HCT116 (cell line): ENCODE measurements around the gene DPF3. TPM values are rescaled to one million over a fixed set of nuclear protein-coding genes. Genes with fewer than 3 reads are reported as not detected.

Experiments
- ATAC-seq: fragments of 200-7000 bp; cut with Tn5 transposase; 2 replicates; pipeline ENCODE4 v1.9.1; 2020; ENCODE audit warnings: mild to moderate bottlenecking, moderate library complexity
- BruUV-seq: library from RNA; stranded (reverse); fragments of 400-500 nt; replicated peaks from 2 replicates; lab custom pipeline; 2021; lab: Mats Ljungman, UMichigan
- CTCF ChIA-PET: fragments of 300-600 bp; sonication (Branson Sonifier 250); formaldehyde crosslinking; loops from one replicate; lab custom pipeline; 2021; ENCODE audit warnings: antibody characterized with exemption; lab: Charles Lee
- POLR2A ChIA-PET: fragments of 300-600, 350-600 bp; sonication (Branson Sonifier 250); formaldehyde crosslinking; loops from one replicate; lab custom pipeline; 2021; ENCODE audit warnings: antibody characterized with exemption; lab: Charles Lee
- RAD21 ChIA-PET, 2 experiments: fragments of 300-600 bp; sonication (Branson Sonifier 250); formaldehyde crosslinking; loops; one replicate each; lab custom pipeline; 2023; ENCODE audit warnings: low total read pairs in 2 of 2; ENCODE audit not compliant: uncharacterized antibody in 2 of 2, unreplicated experiment in 2 of 2, low non-redundant PET in 1 of 2; lab: Charles Lee
- DNase-seq: peaks from one replicate; pipeline ENCODE4 v3.0.0-alpha.2; 2010; ENCODE audit warnings: low read depth, low spot score
- H2AFZ ChIP-seq: fragments of 200-600 bp; shearing (Covaris generic), sonication (generic); 2 replicates; pipeline ENCODE4 v1.6.1; 2017; ENCODE audit warnings: low read depth, mixed run types, mixed read lengths, antibody characterized with exemption, low read length; ENCODE audit not compliant: poor library complexity, severe bottlenecking
- H3K27ac ChIP-seq: 2 replicates; pipeline ENCODE4 v1.5.1; 2012; ENCODE audit warnings: low read depth, low read length
- H3K27me3 ChIP-seq: fragments of 200-600 bp; sonication (generic); 2 replicates; pipeline ENCODE4 v1.6.1; 2016; ENCODE audit warnings: mixed run types, low read length, mixed read lengths; ENCODE audit not compliant: insufficient read depth
- H3K36me3 ChIP-seq, 2 experiments: fragments of 200-500 bp in 1 of 2; fragments of 200-600 bp in 1 of 2; sonication (Bioruptor generic) in 1 of 2; sonication (generic) in 1 of 2; 2 replicates each; pipeline versions ENCODE4 v1.5.1 to v1.6.1; 2014 to 2016; ENCODE audit warnings: low read length in 2 of 2, inconsistent platforms in 1 of 2, mixed read lengths in 1 of 2, mixed run types in 1 of 2; ENCODE audit not compliant: insufficient read depth in 2 of 2, control insufficient read depth in 1 of 2
- H3K4me1 ChIP-seq, 2 experiments: fragments of 200-600 bp in 1 of 2; sonication (generic) in 1 of 2; 2 replicates each; pipeline versions ENCODE4 v1.5.1 to v1.6.1; 2012 to 2017; ENCODE audit warnings: low read length in 2 of 2, inconsistent platforms in 1 of 2, mild to moderate bottlenecking in 1 of 2, mixed read lengths in 1 of 2, mixed run types in 1 of 2, moderate library complexity in 1 of 2; ENCODE audit not compliant: insufficient read depth in 2 of 2, control insufficient read depth in 1 of 2
- H3K4me2 ChIP-seq: fragments of 200-600 bp; sonication (generic); 2 replicates; pipeline ENCODE4 v1.6.1; 2017; ENCODE audit warnings: mixed run types, low read length, mixed read lengths
- H3K4me3 ChIP-seq, 2 experiments: fragments of 200-600 bp in 1 of 2; sonication (generic) in 1 of 2; replicated peaks in 1 of 2; 2 replicates each; pipeline ENCODE4 v1.5.1; 2011 to 2016; ENCODE audit warnings: low read length in 2 of 2, control low read depth in 1 of 2, low read depth in 1 of 2, mild to moderate bottlenecking in 1 of 2, mixed read lengths in 1 of 2, mixed run types in 1 of 2
- H3K79me2 ChIP-seq: fragments of 200-600 bp; sonication (generic); 2 replicates; pipeline ENCODE4 v1.6.1; 2017; ENCODE audit warnings: mild to moderate bottlenecking, mixed run types, low read length, moderate library complexity, mixed read lengths; ENCODE audit not compliant: insufficient read depth
- H3K9ac ChIP-seq: fragments of 200-600 bp; sonication (generic); 2 replicates; pipeline ENCODE4 v1.6.1; 2016; ENCODE audit warnings: low read length, mixed read lengths
- H3K9me2 ChIP-seq: fragments of 200-600 bp; sonication (generic), shearing (Covaris generic); 2 replicates; pipeline ENCODE4 v1.6.1; 2017; ENCODE audit warnings: mixed run types, mild to moderate bottlenecking, moderate library complexity; ENCODE audit not compliant: insufficient read depth
- H3K9me3 ChIP-seq, 2 experiments: fragments of 200-500 bp in 1 of 2; fragments of 200-600 bp in 1 of 2; sonication (Bioruptor generic) in 1 of 2; sonication (generic) in 1 of 2; 2 replicates each; pipeline ENCODE4 v1.6.1; 2014 to 2017; ENCODE audit warnings: low read length in 2 of 2, mixed read lengths in 2 of 2, inconsistent platforms in 1 of 2, low read depth in 1 of 2, mild to moderate bottlenecking in 1 of 2, mixed run types in 1 of 2, moderate library complexity in 1 of 2; ENCODE audit not compliant: control insufficient read depth in 1 of 2, insufficient read depth in 1 of 2
- H4K20me1 ChIP-seq: fragments of 200-600 bp; sonication (generic), shearing (Covaris generic); 2 replicates; pipeline ENCODE4 v1.6.1; 2017; ENCODE audit warnings: mixed run types, mild to moderate bottlenecking, moderate library complexity; ENCODE audit not compliant: insufficient read depth
- CBX3 ChIP-seq: IDR thresholded peaks from 2 replicates; pipeline ENCODE4 v1.6.1; 2012; ENCODE audit warnings: low read depth
- CEBPB ChIP-seq: IDR thresholded peaks from 2 replicates; pipeline ENCODE4 v1.6.1; 2012; ENCODE audit warnings: low read depth
- CTCF ChIP-seq, 3 experiments: fragments of 200-600 bp in 1 of 3; sonication (generic) in 1 of 3; IDR thresholded peaks in 2 of 3; conservative IDR thresholded peaks in 1 of 3; 2 replicates each; pipeline ENCODE4 v1.5.1; 2012 to 2017; ENCODE audit warnings: low read depth in 2 of 3, low read length in 2 of 3, antibody characterized with exemption in 1 of 3, borderline replicate concordance in 1 of 3, control low read depth in 1 of 3, mild to moderate bottlenecking in 1 of 3, mixed read lengths in 1 of 3, mixed run types in 1 of 3, moderate library complexity in 1 of 3; ENCODE audit not compliant: insufficient read depth in 1 of 3
- EGR1 ChIP-seq: IDR thresholded peaks from 2 replicates; pipeline ENCODE4 v1.6.1; 2012; ENCODE audit warnings: low read depth
- ELF1 ChIP-seq: IDR thresholded peaks from 2 replicates; pipeline ENCODE4 v1.6.1; 2012; ENCODE audit warnings: low read depth, borderline replicate concordance
- EZH2 ChIP-seq: fragments of 200-600 bp; sonication (generic); IDR thresholded peaks from 2 replicates; pipeline ENCODE4 v1.6.1; 2017; ENCODE audit warnings: antibody characterized with exemption, mixed run types
- EZH2phosphoT487 ChIP-seq: fragments of 200-600 bp; IDR thresholded peaks from 2 replicates; pipeline ENCODE4 v1.6.1; 2018; ENCODE audit warnings: antibody characterized with exemption, borderline replicate concordance
- JUND ChIP-seq: IDR thresholded peaks from 2 replicates; pipeline ENCODE4 v1.6.1; 2012
- POLR2A ChIP-seq: IDR thresholded peaks from 2 replicates; pipeline ENCODE4 v1.7.0; 2011; ENCODE audit warnings: borderline replicate concordance; ENCODE audit not compliant: insufficient read depth, insufficient read length; ENCODE audit errors: extremely low read depth
- RAD21 ChIP-seq: IDR thresholded peaks from 2 replicates; pipeline ENCODE4 v1.6.1; 2012; ENCODE audit warnings: low read depth, mild to moderate bottlenecking
- SIN3A ChIP-seq: IDR thresholded peaks from 2 replicates; pipeline ENCODE4 v1.6.1; 2012; ENCODE audit warnings: low read depth
- SP1 ChIP-seq: IDR thresholded peaks from 2 replicates; pipeline ENCODE4 v1.6.1; 2012; ENCODE audit warnings: low read depth
- SRF ChIP-seq: IDR thresholded peaks from 2 replicates; pipeline ENCODE4 v1.6.1; 2012; ENCODE audit warnings: low read depth
- TCF7L2 ChIP-seq: IDR thresholded peaks from 2 replicates; pipeline ENCODE4 v1.7.0; 2011; ENCODE audit warnings: borderline replicate concordance, inconsistent platforms; ENCODE audit not compliant: insufficient read depth, insufficient read length; ENCODE audit errors: extremely low read depth
- ZFX ChIP-seq: fragments of 450-650 bp; IDR thresholded peaks from 2 replicates; pipeline ENCODE4 v1.6.1; 2017
- intact Hi-C: fragments of 100-400 bp; cut with micrococcal nuclease; formaldehyde crosslinking; loops from 2 replicates; pipeline ENCODE4 v1.10.0; 2022
- total RNA-seq: library from RNA; stranded (reverse); gene quantifications from one replicate; pipeline ENCODE4 v1.2.1, GENCODE V29; 2021; ENCODE audit not compliant: unreplicated experiment
- TF ChIP-seq, protein P1 (sequence below): IDR thresholded peaks from 2 replicates; pipeline ENCODE4 v1.6.1; 2011; ENCODE audit warnings: mild to moderate bottlenecking, low read length, moderate library complexity; ENCODE audit not compliant: insufficient replicate concordance; ENCODE audit errors: extremely low read depth
- TF ChIP-seq, protein P2 (sequence below): IDR thresholded peaks from 2 replicates; pipeline ENCODE4 v1.6.1; 2012
- TF ChIP-seq, protein P3 (sequence below): IDR thresholded peaks from 2 replicates; pipeline ENCODE4 v1.6.1; 2012

Gene DPF3
- total RNA-seq, 1 experiment from 2014 or later, result 0.27 TPM

DNA sequence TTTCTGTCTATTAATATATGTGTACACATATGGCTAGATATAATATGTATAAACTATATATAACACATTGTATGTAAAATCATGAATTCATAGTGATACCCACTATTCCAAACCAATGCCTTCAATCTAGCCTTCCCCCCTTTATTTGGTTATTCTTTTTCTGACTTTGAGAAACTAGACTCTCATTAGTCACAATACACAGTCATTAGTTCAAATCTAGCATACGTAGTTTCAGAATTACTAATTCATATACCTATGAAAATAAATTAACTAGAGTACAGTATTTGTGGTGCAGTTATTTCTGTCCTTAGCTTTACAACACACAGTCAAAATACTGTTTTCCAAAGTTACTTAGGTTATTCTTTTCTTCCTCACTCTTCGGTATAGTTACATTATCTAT is 268.2 kb downstream of the DPF3 start:
- 0 out of 4 replicates have a peak, but pooled peaks cover 0 to 3% of the 10 kb centered on the region in 2 experiments for H3K9me3 ChIP-seq
- no peaks in the 10 kb centered on the region for H3K36me3 ChIP-seq
- BruUV-seq, result no TSS peak
- H3K27me3 ChIP-seq, result no peaks in the 10 kb centered on the region
- ChIA-PET RAD21 (no interaction called here), CTCF (no interaction called here), POLR2A (no interaction called here)
- no peaks in the 10 kb centered on the region for H3K79me2 ChIP-seq
- H3K4me3 ChIP-seq, result no peak overlapping the region
- no peak overlapping the region for H2AFZ ChIP-seq
- no peaks in the 10 kb centered on the region for H4K20me1 ChIP-seq
- no peaks in the 10 kb centered on the region for H3K4me1 ChIP-seq
- DNase-seq (no peak), ATAC-seq (no peak)
- H3K4me2 ChIP-seq, result no peak overlapping the region
- no peak overlapping the region for H3K9ac ChIP-seq
- no peak for TF ChIP-seq EZH2phosphoT487
- no peak for TF ChIP-seq CEBPB
- TF ChIP-seq CBX3, result no peak
- no peak for TF ChIP-seq JUND
- no peak for TF ChIP-seq CTCF (IDR thresholded peaks at IDR 0.05 in 2 of 3, conservative IDR thresholded peaks at IDR 0.05 in 1 of 3; ENCODE audit: borderline replicate concordance in 1 of 3, insufficient read depth in 1 of 3, low read depth in 2 of 3, low read length in 2 of 3)
- no peak for TF ChIP-seq EGR1
- TF ChIP-seq, protein P1, sequence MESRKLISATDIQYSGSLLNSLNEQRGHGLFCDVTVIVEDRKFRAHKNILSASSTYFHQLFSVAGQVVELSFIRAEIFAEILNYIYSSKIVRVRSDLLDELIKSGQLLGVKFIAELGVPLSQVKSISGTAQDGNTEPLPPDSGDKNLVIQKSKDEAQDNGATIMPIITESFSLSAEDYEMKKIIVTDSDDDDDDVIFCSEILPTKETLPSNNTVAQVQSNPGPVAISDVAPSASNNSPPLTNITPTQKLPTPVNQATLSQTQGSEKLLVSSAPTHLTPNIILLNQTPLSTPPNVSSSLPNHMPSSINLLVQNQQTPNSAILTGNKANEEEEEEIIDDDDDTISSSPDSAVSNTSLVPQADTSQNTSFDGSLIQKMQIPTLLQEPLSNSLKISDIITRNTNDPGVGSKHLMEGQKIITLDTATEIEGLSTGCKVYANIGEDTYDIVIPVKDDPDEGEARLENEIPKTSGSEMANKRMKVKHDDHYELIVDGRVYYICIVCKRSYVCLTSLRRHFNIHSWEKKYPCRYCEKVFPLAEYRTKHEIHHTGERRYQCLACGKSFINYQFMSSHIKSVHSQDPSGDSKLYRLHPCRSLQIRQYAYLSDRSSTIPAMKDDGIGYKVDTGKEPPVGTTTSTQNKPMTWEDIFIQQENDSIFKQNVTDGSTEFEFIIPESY, result no peak
- no peak for TF ChIP-seq POLR2A
- TF ChIP-seq EZH2, result no peak
- no peak for TF ChIP-seq SRF
- TF ChIP-seq, protein P2, sequence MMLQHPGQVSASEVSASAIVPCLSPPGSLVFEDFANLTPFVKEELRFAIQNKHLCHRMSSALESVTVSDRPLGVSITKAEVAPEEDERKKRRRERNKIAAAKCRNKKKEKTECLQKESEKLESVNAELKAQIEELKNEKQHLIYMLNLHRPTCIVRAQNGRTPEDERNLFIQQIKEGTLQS, result no peak
- no peak for TF ChIP-seq TCF7L2
- TF ChIP-seq SIN3A, result no peak
- TF ChIP-seq ZFX, result no peak
- no peak for TF ChIP-seq RAD21
- no peak for TF ChIP-seq ELF1
- TF ChIP-seq, protein P3, sequence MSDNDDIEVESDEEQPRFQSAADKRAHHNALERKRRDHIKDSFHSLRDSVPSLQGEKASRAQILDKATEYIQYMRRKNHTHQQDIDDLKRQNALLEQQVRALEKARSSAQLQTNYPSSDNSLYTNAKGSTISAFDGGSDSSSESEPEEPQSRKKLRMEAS, result no peak
- TF ChIP-seq SP1, result no peak
- no peak overlapping the region for H3K27ac ChIP-seq
- no peaks in the 10 kb centered on the region; the same call in 1 of the 2 replicates for H3K9me2 ChIP-seq
- intact Hi-C loops, result no loop called here
